SK-N-SH (cell line): ENCODE measurements around the gene SPC25. TPM values are rescaled to one million over a fixed set of nuclear protein-coding genes. Genes with fewer than 3 reads are reported as not detected.

ENCODE experiments used
- CTCF ChIA-PET: fragments of 300-600, 350-600 bp; formaldehyde crosslinking; extraction: SDS; loops from one replicate; lab custom pipeline; 2021; lab: Yijun Ruan, JAX
- POLR2A ChIA-PET: fragments of 350-600 bp; sonication (Branson Sonifier 250); formaldehyde crosslinking; extraction: SDS; loops from one replicate; lab custom pipeline; 2020; ENCODE audit warnings: antibody characterized with exemption, inconsistent platforms; lab: Yijun Ruan, JAX
- DNase-seq: peaks from one replicate; pipeline ENCODE4 v3.0.0; 2012
- H2AFZ ChIP-seq: fragments of 200-600 bp; sonication (generic); 2 replicates; pipeline ENCODE4 v1.8.1; 2016; ENCODE audit warnings: antibody characterized with exemption, mild to moderate bottlenecking, low read depth
- H3F3A ChIP-seq: fragments of 200-600 bp; sonication (generic); replicated peaks from 2 replicates; pipeline ENCODE3; 2016; ENCODE audit warnings: antibody characterized with exemption, mild to moderate bottlenecking; ENCODE audit not compliant: insufficient read depth
- H3K27ac ChIP-seq, 2 experiments: fragments of 200-500 bp in 1 of 2; fragments of 200-600 bp in 1 of 2; sonication (Bioruptor generic) in 1 of 2; sonication (generic), shearing (Covaris generic) in 1 of 2; 2 replicates each; pipeline versions ENCODE4 v1.5.1 to v1.6.1; 2014 to 2016; ENCODE audit warnings: low read depth in 2 of 2, inconsistent platforms in 1 of 2, low read length in 1 of 2, mild to moderate bottlenecking in 1 of 2, mixed read lengths in 1 of 2
- H3K27me3 ChIP-seq: fragments of 200-600 bp; sonication (generic), shearing (Covaris generic); 2 replicates; pipeline ENCODE4 v1.6.1; 2016; ENCODE audit warnings: mixed run types; ENCODE audit not compliant: insufficient read depth
- H3K36me3 ChIP-seq, 2 experiments: fragments of 200-500 bp in 1 of 2; fragments of 200-600 bp in 1 of 2; sonication (Bioruptor generic) in 1 of 2; sonication (generic) in 1 of 2; replicated peaks in 1 of 2; 2 replicates each; pipeline versions ENCODE3 to v1.5.1; 2014 to 2016; ENCODE audit warnings: low read length in 1 of 2, mild to moderate bottlenecking in 1 of 2; ENCODE audit not compliant: insufficient read depth in 2 of 2, control insufficient read depth in 1 of 2
- H3K4me1 ChIP-seq, 2 experiments: fragments of 200-500 bp in 1 of 2; fragments of 200-600 bp in 1 of 2; sonication (Bioruptor generic) in 1 of 2; sonication (generic), shearing (Covaris generic) in 1 of 2; 2 replicates each; pipeline versions ENCODE4 v1.5.1 to v1.6.1; 2014 to 2016; ENCODE audit warnings: low read depth in 1 of 2, low read length in 1 of 2, mixed run types in 1 of 2; ENCODE audit not compliant: insufficient read depth in 2 of 2, control insufficient read depth in 1 of 2
- H3K4me2 ChIP-seq: fragments of 200-600 bp; sonication (generic), shearing (Covaris generic); 2 replicates; pipeline ENCODE4 v1.6.1; 2017; ENCODE audit warnings: mixed run types
- H3K4me3 ChIP-seq, 2 experiments: fragments of 200-500 bp in 1 of 2; fragments of 200-600 bp in 1 of 2; sonication (Bioruptor generic) in 1 of 2; sonication (generic), shearing (Covaris generic) in 1 of 2; 2 replicates each; pipeline versions ENCODE4 v1.5.1 to v1.8.1; 2014 to 2016; ENCODE audit warnings: low read depth in 2 of 2, inconsistent platforms in 1 of 2, low read length in 1 of 2, mild to moderate bottlenecking in 1 of 2, mixed read lengths in 1 of 2, moderate library complexity in 1 of 2
- H3K79me2 ChIP-seq: fragments of 200-600 bp; sonication (generic); 2 replicates; pipeline ENCODE4 v1.8.1; 2017; ENCODE audit warnings: mild to moderate bottlenecking; ENCODE audit not compliant: insufficient read depth
- H3K9ac ChIP-seq: fragments of 200-600 bp; sonication (generic); 2 replicates; pipeline ENCODE4 v1.6.1; 2017; ENCODE audit warnings: mixed run types
- H3K9me2 ChIP-seq: fragments of 200-600 bp; sonication (generic); 2 replicates; pipeline ENCODE4 v1.6.1; 2017; ENCODE audit warnings: mixed run types
- H3K9me3 ChIP-seq: fragments of 200-600 bp; sonication (generic); 2 replicates; pipeline ENCODE4 v1.6.1; 2017; ENCODE audit warnings: mixed run types, mild to moderate bottlenecking, moderate library complexity
- H4K20me1 ChIP-seq: fragments of 200-600 bp; sonication (generic); 2 replicates; pipeline ENCODE4 v1.6.1; 2017; ENCODE audit warnings: mild to moderate bottlenecking, mixed run types; ENCODE audit not compliant: insufficient read depth
- EP300 ChIP-seq, 2 experiments: IDR thresholded peaks; 2 replicates each; pipeline versions ENCODE4 v1.4.0 to v1.6.1; 2012; ENCODE audit warnings: borderline replicate concordance in 1 of 2, low read depth in 1 of 2, low read length in 1 of 2
- EZH2phosphoT487 ChIP-seq: fragments of 200-600 bp; sonication (generic); IDR thresholded peaks from 2 replicates; pipeline ENCODE4 v1.6.1; 2017; ENCODE audit warnings: low read depth, mixed run types, mild to moderate bottlenecking, antibody characterized with exemption, moderate library complexity, borderline replicate concordance
- FOSL2 ChIP-seq: IDR thresholded peaks from 2 replicates; pipeline ENCODE4 v1.4.0; 2012; ENCODE audit warnings: low read depth, mild to moderate bottlenecking, moderate library complexity, borderline replicate concordance
- FOXJ3 ChIP-seq: sonication (generic); formaldehyde crosslinking; IDR thresholded peaks from 2 replicates; pipeline ENCODE4 v1.5.1; 2020; ENCODE audit warnings: mild to moderate bottlenecking, missing genetic modification reagents
- FOXM1 ChIP-seq: IDR thresholded peaks from 2 replicates; pipeline ENCODE4 v1.4.0; 2012; ENCODE audit warnings: low read depth, mild to moderate bottlenecking
- GATA2 ChIP-seq: sonication (generic); formaldehyde crosslinking; IDR thresholded peaks from 2 replicates; pipeline ENCODE4 v1.5.0; 2020; ENCODE audit warnings: mild to moderate bottlenecking, missing genetic modification reagents
- IRF3 ChIP-seq: fragments of 150-350 bp; IDR thresholded peaks from 2 replicates; pipeline ENCODE4 v1.6.1; 2016; ENCODE audit warnings: mild to moderate bottlenecking, low read depth, low read length
- JUND ChIP-seq: IDR thresholded peaks from 2 replicates; pipeline ENCODE4 v1.4.0; 2012
- MXI1 ChIP-seq: IDR thresholded peaks from 2 replicates; pipeline ENCODE4 v1.6.1; 2012; ENCODE audit warnings: mild to moderate bottlenecking, low read depth, low read length, improper control_type of control experiment
- NFIC ChIP-seq: IDR thresholded peaks from 2 replicates; pipeline ENCODE4 v1.4.0; 2012; ENCODE audit warnings: borderline replicate concordance
- SMC3 ChIP-seq: IDR thresholded peaks from 2 replicates; pipeline ENCODE4 v1.6.1; 2012; ENCODE audit warnings: low read depth, low read length, improper control_type of control experiment
- TCF12 ChIP-seq: IDR thresholded peaks from 2 replicates; pipeline ENCODE4 v1.4.0; 2012
- USF2 ChIP-seq: fragments of 150-350 bp; IDR thresholded peaks from 2 replicates; pipeline ENCODE4 v1.6.1; 2017; ENCODE audit warnings: antibody characterized with exemption, low read length, low read depth, borderline replicate concordance
- YY1 ChIP-seq: IDR thresholded peaks from 2 replicates; pipeline ENCODE4 v1.4.0; 2012; ENCODE audit warnings: low read depth, mild to moderate bottlenecking
- WGBS: methylation state at CpG from one replicate; pipeline ENCODE4 v1.1.6; 2017; ENCODE audit warnings: low lambda C conversion rate; 5-methylcytosine and 5-hydroxymethylcytosine counted together
- polyA plus RNA-seq, 3 experiments: library from polyadenylated mRNA; depleted of rRNA; stranded (reverse); fragments of >200 nt; gene quantifications; 2 replicates each; pipeline ENCODE4 v1.2.3, GENCODE V29; 2012
- TF ChIP-seq, protein P1 (sequence below): fragments of 200-600 bp; sonication (generic); IDR thresholded peaks from 2 replicates; pipeline ENCODE4 v1.6.1; 2017; ENCODE audit warnings: antibody characterized with exemption, mild to moderate bottlenecking, moderate library complexity
- TF ChIP-seq, protein P2 (sequence below): IDR thresholded peaks from 2 replicates; pipeline ENCODE4 v1.4.0; 2012; ENCODE audit warnings: low read depth, borderline replicate concordance

The SPC25 gene
- polyA plus RNA-seq, 1 of the 3 experiments (the other 2 are of a cell fraction) = 4.8 TPM

DNA sequence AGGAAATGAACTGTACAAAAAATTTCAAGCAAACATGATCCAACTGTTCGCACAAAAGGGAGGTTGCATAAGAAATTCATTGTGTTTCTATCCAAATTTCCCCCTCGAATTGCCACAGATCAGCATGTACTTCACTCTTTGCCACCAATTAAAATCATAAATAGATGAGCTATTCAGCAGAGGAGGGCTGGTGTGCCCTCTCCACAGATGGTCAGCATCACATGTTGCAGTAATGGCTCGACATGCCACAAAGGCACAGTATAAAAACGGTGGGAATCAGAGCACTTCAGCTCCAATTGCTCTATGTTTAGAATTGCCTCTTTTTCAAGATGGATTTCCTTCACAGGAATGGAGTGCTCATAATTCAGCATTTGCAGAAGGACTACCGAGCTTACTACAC is 10.8 kb upstream of the SPC25 start, which contains the start of gene G6PC2:
TSS of gene G6PC2 (plus strand) at position 289 of the 400 bp plus-strand sequence. CDS start at position 330, 41 bp downstream.
- no peaks in the 10 kb centered on the region for H3F3A ChIP-seq
- no peaks in the 10 kb centered on the region for H3K79me2 ChIP-seq
- no peaks in the 10 kb centered on the region for H3K36me3 ChIP-seq
- WGBS = 32% methylated on average over 5 of the region's 5 CpGs
- no peaks in the 10 kb centered on the region for H3K9me3 ChIP-seq
- H3K27me3 ChIP-seq = no peaks in the 10 kb centered on the region
- H3K4me3 ChIP-seq = no peak within 1 kb of the TSS
- no peaks in the 10 kb centered on the region for H3K9me2 ChIP-seq
- H3K27ac ChIP-seq = no peak within 1 kb of the TSS
- POLR2A ChIA-PET = no interaction called here
- no peak within 1 kb of the TSS for H3K4me2 ChIP-seq
- TF ChIP-seq GATA2 (CRISPR knock-in tag) = no peak
- no peak for TF ChIP-seq JUND
- TF ChIP-seq USF2 = no peak
- no peak for TF ChIP-seq IRF3
- TF ChIP-seq, protein P1, sequence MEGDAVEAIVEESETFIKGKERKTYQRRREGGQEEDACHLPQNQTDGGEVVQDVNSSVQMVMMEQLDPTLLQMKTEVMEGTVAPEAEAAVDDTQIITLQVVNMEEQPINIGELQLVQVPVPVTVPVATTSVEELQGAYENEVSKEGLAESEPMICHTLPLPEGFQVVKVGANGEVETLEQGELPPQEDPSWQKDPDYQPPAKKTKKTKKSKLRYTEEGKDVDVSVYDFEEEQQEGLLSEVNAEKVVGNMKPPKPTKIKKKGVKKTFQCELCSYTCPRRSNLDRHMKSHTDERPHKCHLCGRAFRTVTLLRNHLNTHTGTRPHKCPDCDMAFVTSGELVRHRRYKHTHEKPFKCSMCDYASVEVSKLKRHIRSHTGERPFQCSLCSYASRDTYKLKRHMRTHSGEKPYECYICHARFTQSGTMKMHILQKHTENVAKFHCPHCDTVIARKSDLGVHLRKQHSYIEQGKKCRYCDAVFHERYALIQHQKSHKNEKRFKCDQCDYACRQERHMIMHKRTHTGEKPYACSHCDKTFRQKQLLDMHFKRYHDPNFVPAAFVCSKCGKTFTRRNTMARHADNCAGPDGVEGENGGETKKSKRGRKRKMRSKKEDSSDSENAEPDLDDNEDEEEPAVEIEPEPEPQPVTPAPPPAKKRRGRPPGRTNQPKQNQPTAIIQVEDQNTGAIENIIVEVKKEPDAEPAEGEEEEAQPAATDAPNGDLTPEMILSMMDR = no peak
- TF ChIP-seq, all 33 proteins: peak for 0
- no peak for DNase-seq
- Histone ChIP-seq H4K20me1 (no peaks in the 10 kb centered on the region), H3K9ac (no peak within 1 kb of the TSS), H2AFZ (no peak within 1 kb of the TSS), H3K4me1 (no peaks in the 10 kb centered on the region)
- CTCF ChIA-PET = no interaction called here

GRCh38 chr2:168897449-168897848 is 7.2 kb upstream of the SPC25 start:
- DNase-seq = no peak
- Histone ChIP-seq H3K79me2 (no peaks in the 10 kb centered on the region), H3K36me3 (no peaks in the 10 kb centered on the region), H3K9me3 (no peaks in the 10 kb centered on the region), H3K4me2 (no peak overlapping the region), H3K9me2 (no peaks in the 10 kb centered on the region), H4K20me1 (no peaks in the 10 kb centered on the region), H3K27ac (no peak overlapping the region), H3K9ac (no peak overlapping the region), H3K4me1 (no peaks in the 10 kb centered on the region), H2AFZ (no peak overlapping the region), H3K4me3 (no peak overlapping the region), H3K27me3 (no peaks in the 10 kb centered on the region), H3F3A (no peaks in the 10 kb centered on the region)
- ChIA-PET CTCF (interaction anchor here (1.3 kb wide), 1 partner anchor 50 kb away, joined by 3 read pairs; no protein-coding TSS in a partner anchor), POLR2A (no interaction called here)
- TF ChIP-seq, protein P1 = no peak
- TF ChIP-seq, protein P2, sequence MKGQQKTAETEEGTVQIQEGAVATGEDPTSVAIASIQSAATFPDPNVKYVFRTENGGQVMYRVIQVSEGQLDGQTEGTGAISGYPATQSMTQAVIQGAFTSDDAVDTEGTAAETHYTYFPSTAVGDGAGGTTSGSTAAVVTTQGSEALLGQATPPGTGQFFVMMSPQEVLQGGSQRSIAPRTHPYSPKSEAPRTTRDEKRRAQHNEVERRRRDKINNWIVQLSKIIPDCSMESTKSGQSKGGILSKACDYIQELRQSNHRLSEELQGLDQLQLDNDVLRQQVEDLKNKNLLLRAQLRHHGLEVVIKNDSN = no peak
- TF ChIP-seq YY1 (no peak), MXI1 (no peak), EZH2phosphoT487 (no peak), TCF12 (no peak), SMC3 (no peak), EP300 (IDR thresholded peaks at IDR 0.05; ENCODE audit: borderline replicate concordance in 1 of 2, low read depth in 1 of 2, low read length in 1 of 2) (no peak), FOXJ3 (CRISPR knock-in tag) (no peak), FOXM1 (no peak), NFIC (no peak), FOSL2 (no peak), JUND (no peak)
- 27% methylated on average over 1 of the region's 1 CpG for WGBS
